Glomerular visceral epithelial cell (primary cell): ENCODE results near the gene OPRD1.

Experiments
- DNase-seq: peaks from one replicate; pipeline ENCODE4 v3.0.0-alpha.2; 2016; ENCODE audit errors: extremely low spot score

Gene OPRD1

DNA sequence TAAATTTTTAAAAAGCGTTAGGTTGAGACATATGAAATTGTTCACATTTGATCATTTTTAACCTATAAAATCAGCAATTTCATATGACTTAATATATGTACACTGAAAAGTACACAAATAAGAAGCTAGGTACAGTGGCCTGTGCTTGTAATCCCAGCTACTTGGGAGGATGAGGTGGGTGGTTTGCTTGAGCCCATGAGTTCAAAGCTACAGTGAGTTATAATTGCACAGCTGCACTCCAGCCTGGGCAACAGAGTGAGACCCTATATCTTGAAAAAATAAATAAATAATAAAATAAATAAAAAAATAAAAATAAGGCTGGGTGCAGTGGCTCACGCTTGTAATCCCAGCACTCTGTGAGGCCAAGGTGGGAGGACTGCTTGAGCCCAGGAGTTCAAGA lies 97.2 kb downstream of the OPRD1 start:
- no peak for DNase-seq

DNA sequence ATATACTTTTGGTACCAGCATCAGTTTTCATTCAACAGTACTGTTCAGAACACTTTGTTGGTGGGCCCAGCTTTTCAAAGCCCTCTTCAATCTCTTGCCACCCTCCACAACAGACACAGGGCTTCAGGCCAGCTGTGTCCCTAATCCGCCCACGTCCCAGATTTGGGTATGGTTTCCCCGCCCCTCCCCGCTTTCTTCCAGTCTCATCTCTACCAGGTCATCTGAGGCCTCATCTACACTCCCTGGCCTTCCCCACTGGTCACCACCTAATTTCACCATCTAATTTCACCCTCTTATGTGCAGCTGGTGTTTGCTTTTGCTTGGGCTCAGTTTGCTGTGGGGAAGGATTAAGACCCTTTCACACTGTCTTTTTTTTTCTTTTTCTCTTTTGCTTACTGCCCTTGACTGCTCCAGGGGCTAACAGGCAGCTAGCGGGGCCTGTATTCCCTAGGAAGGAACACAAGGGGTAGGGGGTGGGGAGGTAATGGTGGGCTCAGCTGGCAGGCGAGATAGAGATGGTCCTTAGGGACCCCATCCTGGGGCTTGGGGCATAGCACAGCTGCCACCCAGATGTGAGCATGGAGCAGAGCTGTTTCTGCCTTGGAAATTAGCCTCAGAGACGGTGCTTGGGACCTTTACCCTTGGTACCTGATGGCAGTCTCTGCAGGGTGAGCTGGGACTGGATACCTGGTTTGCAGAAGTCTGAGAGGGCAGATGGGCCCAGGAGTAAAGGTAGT lies 98.6 kb downstream of the OPRD1 start:
- no peak for DNase-seq

DNA sequence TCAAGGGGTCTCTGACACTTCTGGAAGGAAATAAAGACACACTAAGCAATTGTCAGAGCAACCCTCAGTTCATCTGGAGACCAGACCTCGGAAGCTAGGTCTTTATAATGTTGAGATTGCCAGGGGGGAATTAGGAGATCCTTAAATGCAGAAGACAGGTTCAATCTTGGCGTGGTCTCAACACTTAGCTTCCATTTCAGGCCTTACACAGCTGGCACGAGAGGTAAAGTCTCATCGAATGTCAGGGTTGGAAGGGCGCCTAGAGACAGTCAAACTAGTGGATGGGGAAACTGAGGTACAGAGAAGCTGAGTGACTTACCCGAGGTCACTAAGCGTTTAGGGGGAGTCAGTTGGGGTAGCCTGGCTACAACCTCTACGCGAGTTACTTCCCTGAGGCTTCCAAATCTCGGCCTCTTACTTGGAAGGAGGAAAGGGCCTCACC lies 101.8 kb downstream of the OPRD1 start:
- DNase-seq, result no peak

DNA sequence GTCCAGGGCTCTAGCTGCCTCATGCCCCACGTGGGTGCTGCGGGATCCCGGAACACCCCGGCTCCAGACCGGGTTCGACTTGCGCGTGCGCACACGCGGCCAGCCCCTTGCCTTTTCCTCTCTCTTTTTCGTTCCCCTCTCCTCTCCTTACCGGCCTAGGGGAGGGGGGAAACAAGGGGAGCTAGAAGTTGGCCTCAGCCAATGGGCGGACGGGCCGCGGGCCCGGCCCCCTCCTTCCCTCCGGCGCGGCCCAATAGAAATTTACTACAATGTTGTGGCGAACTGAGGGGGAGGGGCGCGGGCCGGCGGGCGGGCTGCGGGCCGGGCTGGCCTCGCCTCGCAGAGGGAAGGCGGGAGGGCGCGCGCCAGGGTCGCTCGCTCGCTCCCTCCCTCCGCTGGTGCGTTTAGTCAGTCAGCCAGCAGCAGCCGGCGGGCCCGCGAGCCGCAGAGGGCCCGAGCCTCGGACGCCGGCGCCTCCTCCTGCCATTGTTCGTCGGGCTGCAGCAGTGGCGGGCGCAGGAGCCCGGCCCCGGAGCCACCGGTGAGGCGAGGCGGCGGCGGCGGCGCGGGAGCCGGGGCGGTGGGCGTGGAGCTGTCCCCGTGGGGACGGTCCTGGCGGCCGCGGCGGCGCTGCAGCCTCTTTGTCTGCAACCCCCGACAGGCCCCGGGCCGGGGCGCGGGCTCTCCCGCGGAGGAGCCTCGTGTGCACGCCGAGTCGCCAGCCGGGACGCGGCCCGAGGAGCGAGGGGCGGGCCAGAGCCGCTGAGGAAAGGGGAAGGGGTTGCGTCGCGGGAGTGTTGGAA lies 102.5 kb downstream of the OPRD1 start, which contains the start of gene EPB41:
TSS of gene EPB41 (plus strand) at position 342 of the 803 bp plus-strand sequence. CDS start 72,869 bp downstream, outside the sequence.
- peak; percentile 91 for DNase-seq

DNA sequence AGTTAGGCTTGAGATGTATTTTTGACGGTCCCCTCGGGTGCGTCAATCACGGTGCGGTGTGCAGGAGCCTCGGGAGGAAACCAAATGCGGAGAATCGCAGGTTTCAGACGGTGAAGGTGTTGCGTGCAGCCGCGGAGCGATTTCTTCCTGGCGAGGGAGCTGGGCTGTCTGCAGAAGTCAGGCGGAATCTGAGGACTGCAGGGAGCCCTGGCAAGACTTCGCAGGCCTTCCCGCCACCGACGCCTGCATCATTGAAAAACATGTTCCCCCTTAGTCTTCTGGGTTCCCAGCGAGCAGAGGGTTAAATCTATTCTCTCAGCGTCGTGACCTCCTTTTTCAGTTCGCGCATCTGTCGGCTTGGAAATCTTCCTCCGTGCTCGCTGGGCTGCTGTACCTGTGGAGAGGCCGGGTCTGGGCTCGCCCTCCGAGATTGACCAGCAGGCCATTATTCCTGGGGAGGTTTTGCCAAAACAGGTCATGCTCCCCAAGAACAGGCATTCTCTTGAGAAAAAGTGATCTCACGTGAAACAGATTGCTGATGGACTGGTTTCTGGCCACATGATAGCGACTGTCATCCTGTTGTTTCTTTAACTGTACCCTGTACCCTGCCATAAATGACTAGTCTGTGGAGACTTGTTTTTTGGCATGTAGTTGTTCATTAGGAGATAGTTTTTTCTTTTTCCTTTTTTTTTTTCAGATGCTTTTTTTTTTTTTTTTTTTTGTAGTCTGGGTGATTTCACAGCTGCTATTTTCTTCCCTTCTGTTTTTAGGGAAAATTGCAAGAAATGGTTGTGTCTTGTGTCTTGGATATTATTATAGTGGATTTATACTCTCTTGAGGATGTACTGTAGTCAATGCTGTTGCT lies 103.3 kb downstream of the OPRD1 start:
- DNase-seq, result peak; percentile 42

DNA sequence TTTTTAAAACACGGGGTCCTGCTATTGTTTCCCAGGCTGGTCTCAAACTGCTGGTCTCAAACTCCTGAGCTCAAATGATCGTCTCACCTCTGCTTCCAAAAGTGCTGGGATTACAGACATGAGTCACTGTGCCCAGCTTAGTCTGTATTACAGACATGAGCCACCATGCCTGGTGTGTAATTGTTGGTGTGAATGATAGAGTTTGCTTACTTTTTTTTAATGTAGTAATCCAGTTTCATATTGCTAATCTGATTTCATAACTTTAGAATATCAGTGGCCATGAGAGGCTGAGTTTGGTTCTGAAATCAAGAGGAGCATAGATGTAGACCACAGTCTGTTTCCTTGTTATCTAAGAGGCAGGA lies 105.8 kb downstream of the OPRD1 start:
- DNase-seq, result no peak
